B cell (primary cell): Measurements from ENCODE around the gene TPRN.

Source experiments
- EZH2 ChIP-seq: IDR thresholded peaks from 2 replicates; pipeline ENCODE4 v1.6.1; 2012; ENCODE audit warnings: borderline replicate concordance, low read depth, mild to moderate bottlenecking, moderate library complexity, low read length; ENCODE audit not compliant: insufficient read depth, poor library complexity, severe bottlenecking
- TF ChIP-seq, protein P1 (sequence below): fragments of 200-600 bp; IDR thresholded peaks from one replicate; pipeline ENCODE4 v1.8.0; 2022; ENCODE audit warnings: antibody characterized with exemption, mild to moderate bottlenecking

DNA sequence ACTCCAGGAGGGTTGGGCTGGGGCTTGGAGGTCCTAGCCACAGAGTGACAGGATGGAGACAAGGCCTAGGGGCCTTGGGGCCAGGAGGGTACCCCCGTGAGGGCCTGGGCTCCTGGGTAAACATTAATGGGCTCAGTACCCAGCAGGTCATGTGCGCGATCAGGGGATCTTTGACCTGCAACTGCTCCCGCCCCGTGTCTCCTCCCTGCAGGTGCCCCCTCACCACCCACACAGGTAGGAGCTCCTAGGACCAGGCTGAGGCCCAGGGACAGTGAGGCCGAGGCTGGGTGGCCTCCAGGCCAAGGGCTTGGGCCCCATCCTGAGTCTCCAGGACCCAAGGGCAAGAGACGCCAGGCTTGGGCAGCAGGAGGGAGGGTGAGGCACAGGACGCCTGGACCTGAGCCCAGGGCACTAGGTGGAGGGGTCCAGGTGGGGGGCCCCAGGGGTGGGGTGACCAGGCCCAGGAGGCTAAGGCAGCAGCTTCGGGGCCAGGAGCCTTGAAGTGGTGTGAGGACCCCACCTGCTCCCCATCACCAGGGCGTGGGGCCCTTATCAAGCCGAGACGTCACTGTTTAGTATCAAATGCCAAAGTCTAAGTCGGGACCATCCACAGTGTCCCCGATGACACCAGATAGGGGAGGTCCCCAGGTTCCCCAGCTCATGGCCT is 30.3 kb upstream of the TPRN start, which contains the start of gene SLC34A3:
- TF ChIP-seq, protein P1, sequence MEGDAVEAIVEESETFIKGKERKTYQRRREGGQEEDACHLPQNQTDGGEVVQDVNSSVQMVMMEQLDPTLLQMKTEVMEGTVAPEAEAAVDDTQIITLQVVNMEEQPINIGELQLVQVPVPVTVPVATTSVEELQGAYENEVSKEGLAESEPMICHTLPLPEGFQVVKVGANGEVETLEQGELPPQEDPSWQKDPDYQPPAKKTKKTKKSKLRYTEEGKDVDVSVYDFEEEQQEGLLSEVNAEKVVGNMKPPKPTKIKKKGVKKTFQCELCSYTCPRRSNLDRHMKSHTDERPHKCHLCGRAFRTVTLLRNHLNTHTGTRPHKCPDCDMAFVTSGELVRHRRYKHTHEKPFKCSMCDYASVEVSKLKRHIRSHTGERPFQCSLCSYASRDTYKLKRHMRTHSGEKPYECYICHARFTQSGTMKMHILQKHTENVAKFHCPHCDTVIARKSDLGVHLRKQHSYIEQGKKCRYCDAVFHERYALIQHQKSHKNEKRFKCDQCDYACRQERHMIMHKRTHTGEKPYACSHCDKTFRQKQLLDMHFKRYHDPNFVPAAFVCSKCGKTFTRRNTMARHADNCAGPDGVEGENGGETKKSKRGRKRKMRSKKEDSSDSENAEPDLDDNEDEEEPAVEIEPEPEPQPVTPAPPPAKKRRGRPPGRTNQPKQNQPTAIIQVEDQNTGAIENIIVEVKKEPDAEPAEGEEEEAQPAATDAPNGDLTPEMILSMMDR: no peak
- no peak for TF ChIP-seq EZH2
